Measurements from ENCODE around the gene POLR1A. TPM values are rescaled to one million over a fixed set of nuclear protein-coding genes. Genes with fewer than 3 reads are reported as not detected.

The POLR1A gene
- total RNA-seq, 4 donors from 2014 or later = 15.6 to 21.7 (median 17.7) TPM

DNA sequence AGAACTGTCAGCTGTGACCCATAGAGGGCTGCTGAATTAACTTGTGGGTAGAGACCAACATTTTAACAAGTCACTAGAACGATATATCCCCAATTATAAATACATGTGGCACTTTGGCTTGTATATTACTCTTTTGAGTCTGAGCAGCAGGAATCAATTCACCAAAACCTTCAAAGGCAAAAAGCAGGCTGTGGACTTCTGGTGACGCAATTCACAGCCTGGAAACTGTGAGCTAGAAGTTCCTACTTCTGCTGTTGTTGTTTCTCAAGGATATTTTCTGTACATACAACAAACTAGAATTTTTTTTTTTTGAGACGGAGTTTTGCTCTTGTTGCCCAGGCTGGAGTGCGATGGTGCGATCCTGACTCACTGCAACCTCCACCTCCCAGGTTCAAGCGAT is 37.6 kb upstream of the POLR1A start:
- TF ChIP-seq, protein P1, sequence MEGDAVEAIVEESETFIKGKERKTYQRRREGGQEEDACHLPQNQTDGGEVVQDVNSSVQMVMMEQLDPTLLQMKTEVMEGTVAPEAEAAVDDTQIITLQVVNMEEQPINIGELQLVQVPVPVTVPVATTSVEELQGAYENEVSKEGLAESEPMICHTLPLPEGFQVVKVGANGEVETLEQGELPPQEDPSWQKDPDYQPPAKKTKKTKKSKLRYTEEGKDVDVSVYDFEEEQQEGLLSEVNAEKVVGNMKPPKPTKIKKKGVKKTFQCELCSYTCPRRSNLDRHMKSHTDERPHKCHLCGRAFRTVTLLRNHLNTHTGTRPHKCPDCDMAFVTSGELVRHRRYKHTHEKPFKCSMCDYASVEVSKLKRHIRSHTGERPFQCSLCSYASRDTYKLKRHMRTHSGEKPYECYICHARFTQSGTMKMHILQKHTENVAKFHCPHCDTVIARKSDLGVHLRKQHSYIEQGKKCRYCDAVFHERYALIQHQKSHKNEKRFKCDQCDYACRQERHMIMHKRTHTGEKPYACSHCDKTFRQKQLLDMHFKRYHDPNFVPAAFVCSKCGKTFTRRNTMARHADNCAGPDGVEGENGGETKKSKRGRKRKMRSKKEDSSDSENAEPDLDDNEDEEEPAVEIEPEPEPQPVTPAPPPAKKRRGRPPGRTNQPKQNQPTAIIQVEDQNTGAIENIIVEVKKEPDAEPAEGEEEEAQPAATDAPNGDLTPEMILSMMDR (IDR thresholded peaks at IDR 0.05) = no peak
- TF ChIP-seq POLR2AphosphoS5 (IDR thresholded peaks at IDR 0.05) (no peak), EP300 (IDR thresholded peaks at IDR 0.05) (no peak), POLR2A (IDR thresholded peaks at IDR 0.05) (no peak)
- Histone ChIP-seq H3K4me1 (no peaks in the 10 kb centered on the region), H3K27me3 (no peaks in the 10 kb centered on the region), H3K27ac (no peak overlapping the region), H3K9me3 (no peaks in the 10 kb centered on the region), H3K36me3 (peaks cover 0 to 100% of the 10 kb centered on the region in 2 donors), H3K4me3 (no peak overlapping the region)
- no peak for ATAC-seq
- 65 to 89% methylated on average over 2 to 6 of the region's 6 CpGs for WGBS, 2 donors (ENCODE audit: low coverage in 1 of 2)

DNA sequence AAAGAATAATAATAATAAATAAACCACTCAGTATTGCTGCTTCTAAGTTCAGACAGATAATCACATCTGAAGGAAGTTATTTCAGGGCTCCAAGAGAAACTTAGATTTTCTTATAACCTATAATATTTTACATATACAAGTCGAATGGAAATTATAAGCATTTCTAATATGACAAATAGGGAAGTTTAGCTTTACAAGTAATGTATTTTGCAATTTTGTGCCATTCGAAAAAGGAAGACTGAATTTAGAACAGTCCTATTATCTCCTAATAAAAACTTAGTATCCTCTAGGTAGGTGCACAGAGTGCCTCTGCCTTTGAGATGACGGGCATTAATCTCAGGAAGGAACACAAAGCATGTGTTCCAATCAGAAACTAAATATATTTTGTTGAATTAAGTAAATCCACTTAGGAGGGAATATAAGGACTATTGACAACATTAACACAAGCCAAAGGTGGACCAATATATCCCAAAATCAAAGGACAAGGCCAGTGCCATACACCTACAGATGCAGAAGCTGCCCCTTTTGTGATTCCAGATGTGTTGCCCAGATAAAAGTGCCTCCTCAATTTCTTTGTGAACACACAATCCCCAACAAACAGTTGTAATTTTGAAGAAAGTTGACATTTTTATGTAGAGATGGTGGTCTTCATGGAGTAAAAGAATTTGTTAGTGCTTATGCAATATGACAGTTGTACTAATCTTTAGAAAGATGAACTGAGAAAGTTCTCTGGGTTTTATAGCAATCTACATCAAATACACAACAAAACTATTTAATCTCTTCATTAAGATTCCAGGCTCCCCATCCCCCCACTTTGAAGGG is 37.0 kb upstream of the POLR1A start:
- no peak for ATAC-seq
- Histone ChIP-seq H3K27ac (no peak overlapping the region), H3K4me1 (no peaks in the 10 kb centered on the region), H3K27me3 (no peaks in the 10 kb centered on the region), H3K36me3 (peaks cover 0 to 100% of the 10 kb centered on the region in 2 donors), H3K4me3 (no peak overlapping the region), H3K9me3 (no peaks in the 10 kb centered on the region)
- 56 to 58% methylated on average over 3 of the region's 3 CpGs for WGBS, 2 donors (ENCODE audit: low coverage in 1 of 2)
- TF ChIP-seq, protein P1 (IDR thresholded peaks at IDR 0.05) = no peak
- TF ChIP-seq POLR2A (IDR thresholded peaks at IDR 0.05) = no peak
- TF ChIP-seq POLR2AphosphoS5 (IDR thresholded peaks at IDR 0.05) = no peak
- no peak for TF ChIP-seq EP300 (IDR thresholded peaks at IDR 0.05)

DNA sequence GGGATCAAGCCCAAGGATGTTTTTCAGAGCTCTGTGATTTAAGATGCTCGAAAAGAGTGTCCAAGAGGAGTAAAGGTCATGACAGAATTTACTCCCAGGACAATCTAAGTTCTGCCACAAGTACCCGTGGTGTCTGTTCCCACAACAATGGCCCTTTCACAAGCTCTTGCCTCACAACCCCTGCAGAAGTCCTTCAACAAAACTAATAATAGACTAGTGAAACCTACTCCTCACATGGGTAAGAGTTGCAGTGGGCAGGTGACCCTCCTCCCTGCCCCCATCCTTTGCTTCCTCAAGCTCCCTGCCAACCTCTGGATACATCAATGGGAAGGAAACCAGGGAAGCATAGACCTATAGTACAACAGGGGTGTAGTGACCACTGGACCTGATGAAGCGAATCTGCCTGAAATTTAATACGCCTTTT is 35.3 kb upstream of the POLR1A start:
- no peak for TF ChIP-seq POLR2AphosphoS5 (IDR thresholded peaks at IDR 0.05)
- TF ChIP-seq, protein P1 (IDR thresholded peaks at IDR 0.05) = no peak
- no peak for TF ChIP-seq EP300 (IDR thresholded peaks at IDR 0.05)
- TF ChIP-seq POLR2A (IDR thresholded peaks at IDR 0.05) = no peak
- Histone ChIP-seq H3K4me1 (no peaks in the 10 kb centered on the region), H3K27me3 (no peaks in the 10 kb centered on the region), H3K27ac (no peak overlapping the region), H3K9me3 (no peaks in the 10 kb centered on the region), H3K36me3 (peaks cover 5 to 100% of the 10 kb centered on the region in 2 donors), H3K4me3 (no peak overlapping the region)
- no peak for ATAC-seq
- 65 to 83% methylated on average over 4 of the region's 4 CpGs for WGBS, 2 donors (ENCODE audit: low coverage in 1 of 2)

DNA sequence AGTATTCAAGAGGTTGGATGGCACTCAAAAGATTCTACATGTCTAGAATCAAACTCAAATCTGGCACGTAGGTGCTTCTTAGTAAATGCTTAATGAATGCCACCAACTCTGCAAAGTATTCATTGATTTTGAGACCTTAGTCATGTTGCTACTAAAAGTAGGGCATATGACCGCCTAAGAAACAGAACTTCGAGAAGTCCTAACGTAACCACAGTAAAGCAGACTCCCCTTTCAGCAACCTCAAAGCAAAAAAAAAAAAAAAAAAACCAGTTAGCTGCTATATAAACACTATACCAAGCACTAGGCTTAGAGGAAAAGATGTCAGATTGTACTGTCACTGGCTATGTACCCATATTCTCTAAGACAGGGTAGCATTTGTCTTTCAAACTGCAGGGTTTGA is 34.3 kb upstream of the POLR1A start:
- H3K36me3 ChIP-seq = peaks cover 7 to 100% of the 10 kb centered on the region in 2 donors
- H3K9me3 ChIP-seq = no peaks in the 10 kb centered on the region
- H3K27ac ChIP-seq = no peak overlapping the region
- 85 to 88% methylated on average over 4 of the region's 4 CpGs for WGBS, 2 donors (ENCODE audit: low coverage in 1 of 2)
- no peaks in the 10 kb centered on the region for H3K27me3 ChIP-seq
- TF ChIP-seq POLR2A (IDR thresholded peaks at IDR 0.05) (no peak), POLR2AphosphoS5 (IDR thresholded peaks at IDR 0.05) (no peak), EP300 (IDR thresholded peaks at IDR 0.05) (no peak)
- TF ChIP-seq, protein P1 (IDR thresholded peaks at IDR 0.05) = no peak
- H3K4me1 ChIP-seq = no peaks in the 10 kb centered on the region
- ATAC-seq = no peak
- no peak overlapping the region for H3K4me3 ChIP-seq

All from gastroesophageal sphincter (tissue), 4 donors.